GM19372 (cell line): ENCODE measurements around the gene NFILZ.

Experiments
- ATAC-seq: cut with Tn5 transposase; IDR thresholded peaks from one replicate; pipeline ENCODE4 v1.9.1; 2021; ENCODE audit warnings: mild to moderate bottlenecking, low read depth, moderate library complexity; ENCODE audit not compliant: unreplicated experiment

The NFILZ gene

GRCh38 chr19:8640402-8641004, 10.1 kb downstream of the NFILZ start:
- no peak for ATAC-seq

GRCh38 chr19:8641221-8641907, 10.9 kb downstream of the NFILZ start:
- ATAC-seq = no peak

GRCh38 chr19:8641908-8642547, 11.6 kb downstream of the NFILZ start:
- ATAC-seq = no peak

GRCh38 chr19:8642561-8642960, 12.1 kb downstream of the NFILZ start:
- ATAC-seq = no peak

DNA sequence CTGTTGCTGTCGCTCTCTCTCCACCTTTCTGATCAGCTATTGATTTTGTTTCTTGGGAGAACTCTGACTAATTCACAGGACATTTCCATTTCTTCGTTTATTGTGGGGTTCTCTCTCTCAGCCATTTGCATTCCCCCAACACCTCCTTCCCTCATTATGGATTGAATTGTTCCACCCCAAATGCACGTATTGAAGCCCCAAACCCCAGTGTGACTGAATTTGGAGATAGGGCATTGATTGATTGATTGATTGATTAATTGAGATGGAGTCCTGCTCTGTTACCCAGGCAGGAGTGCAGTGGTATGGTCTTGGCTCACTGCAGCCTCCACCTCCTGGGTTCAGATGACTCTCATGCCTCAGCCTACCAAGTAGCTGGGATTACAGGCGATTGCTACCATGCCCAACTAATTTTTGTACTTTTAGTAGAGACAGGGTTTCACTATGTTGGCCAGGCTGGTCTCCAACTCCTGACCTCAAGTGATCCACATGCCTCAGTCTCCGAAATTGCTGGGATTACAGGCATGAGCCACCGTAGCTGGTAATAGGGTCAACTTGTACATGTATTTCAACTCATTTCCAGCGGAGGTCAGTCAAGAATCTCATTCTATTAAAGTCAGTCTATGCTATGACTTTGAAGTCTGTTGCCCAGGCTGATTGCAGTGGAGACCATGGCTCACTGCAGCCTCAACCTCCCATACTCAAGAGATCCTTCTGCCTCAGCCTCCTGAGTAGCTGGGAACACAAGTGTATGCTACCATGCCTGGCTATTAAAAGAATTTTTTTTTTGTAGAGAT, 13.6 kb downstream of the NFILZ start:
- ATAC-seq = no peak

DNA sequence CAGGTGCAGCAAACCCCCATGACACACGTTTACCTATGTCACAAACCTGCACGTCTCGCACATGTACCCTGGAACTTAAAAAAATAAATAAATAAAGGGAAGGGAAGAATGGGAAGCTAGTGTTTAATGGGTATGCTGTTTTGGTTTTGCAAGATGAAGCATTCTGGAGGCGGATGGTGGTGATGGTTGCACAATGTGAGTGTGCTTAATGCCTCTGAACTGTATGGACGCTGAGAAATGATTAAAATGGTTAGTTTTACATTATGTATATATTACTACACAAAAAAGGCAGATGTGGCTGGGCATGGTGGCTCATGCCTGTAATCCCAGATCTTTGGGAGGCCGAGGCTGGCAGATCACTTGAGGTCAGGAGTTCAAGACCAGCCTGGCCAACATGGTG, 17.8 kb downstream of the NFILZ start:
- ATAC-seq = no peak

- no peak for ATAC-seq
These were observed 24.3 kb downstream of the NFILZ start for GRCh38 chr19:8654591-8655339.

DNA sequence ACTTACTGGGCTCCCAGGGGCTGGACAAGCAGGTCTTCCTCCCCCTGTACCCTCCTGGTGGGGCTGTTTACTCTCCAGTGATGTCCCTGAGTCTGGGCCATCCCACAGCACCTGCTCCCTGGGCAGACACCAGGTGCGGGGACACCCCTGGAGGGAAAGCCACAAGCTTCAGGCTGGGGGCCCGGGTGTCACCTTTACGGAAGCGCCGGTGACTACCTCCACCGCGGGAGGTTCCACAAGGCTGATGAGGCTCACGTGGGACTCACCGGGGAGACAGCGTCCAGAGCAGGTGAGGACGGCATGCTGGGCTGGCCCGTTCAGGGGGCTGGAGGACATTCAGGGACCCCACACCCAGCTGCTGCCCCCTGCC, 24.9 kb downstream of the NFILZ start:
- ATAC-seq = no peak

GRCh38 chr19:8657869-8658268, 27.4 kb downstream of the NFILZ start:
- no peak for ATAC-seq

DNA sequence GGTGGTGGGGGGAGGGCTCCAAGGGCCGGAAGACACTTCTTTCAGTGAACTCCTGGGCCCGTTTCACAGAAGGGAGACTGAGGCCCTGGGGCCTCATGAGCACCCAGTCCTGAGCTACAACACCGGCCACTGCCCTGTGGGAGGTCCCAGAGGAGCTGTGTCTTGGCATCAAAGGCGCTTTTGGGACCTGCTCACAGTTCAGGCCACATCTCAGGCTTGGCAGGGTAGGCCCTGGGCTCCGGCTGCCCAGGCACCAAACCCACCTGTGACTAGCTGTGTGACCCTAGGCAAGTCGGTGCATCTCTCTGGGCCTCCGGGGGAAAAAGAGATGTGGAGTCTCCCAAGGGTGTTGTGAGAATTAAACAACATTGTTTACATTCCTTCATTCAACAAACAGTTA, 29.5 kb downstream of the NFILZ start:
- no peak for ATAC-seq

DNA sequence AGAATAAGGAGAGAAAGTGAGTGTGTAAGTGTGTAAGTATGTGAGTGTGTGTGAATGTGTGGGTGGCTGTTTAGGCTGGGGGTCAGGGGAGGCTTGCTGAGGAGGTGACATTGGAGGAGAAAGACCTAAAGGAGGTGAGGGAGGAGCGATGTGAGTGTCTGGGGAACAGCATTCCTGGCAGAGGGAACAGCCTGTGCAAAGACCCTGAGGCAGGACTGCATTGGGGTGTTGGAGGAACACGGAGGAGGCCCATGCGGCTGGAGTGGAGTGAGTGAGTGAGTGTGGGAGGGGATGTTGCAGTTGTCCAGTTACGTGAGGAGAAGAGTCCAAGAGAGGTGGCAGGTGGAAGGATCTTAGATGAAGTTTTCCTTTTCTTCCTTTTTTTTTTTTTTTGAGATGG, 31.8 kb downstream of the NFILZ start:
- no peak for ATAC-seq

DNA sequence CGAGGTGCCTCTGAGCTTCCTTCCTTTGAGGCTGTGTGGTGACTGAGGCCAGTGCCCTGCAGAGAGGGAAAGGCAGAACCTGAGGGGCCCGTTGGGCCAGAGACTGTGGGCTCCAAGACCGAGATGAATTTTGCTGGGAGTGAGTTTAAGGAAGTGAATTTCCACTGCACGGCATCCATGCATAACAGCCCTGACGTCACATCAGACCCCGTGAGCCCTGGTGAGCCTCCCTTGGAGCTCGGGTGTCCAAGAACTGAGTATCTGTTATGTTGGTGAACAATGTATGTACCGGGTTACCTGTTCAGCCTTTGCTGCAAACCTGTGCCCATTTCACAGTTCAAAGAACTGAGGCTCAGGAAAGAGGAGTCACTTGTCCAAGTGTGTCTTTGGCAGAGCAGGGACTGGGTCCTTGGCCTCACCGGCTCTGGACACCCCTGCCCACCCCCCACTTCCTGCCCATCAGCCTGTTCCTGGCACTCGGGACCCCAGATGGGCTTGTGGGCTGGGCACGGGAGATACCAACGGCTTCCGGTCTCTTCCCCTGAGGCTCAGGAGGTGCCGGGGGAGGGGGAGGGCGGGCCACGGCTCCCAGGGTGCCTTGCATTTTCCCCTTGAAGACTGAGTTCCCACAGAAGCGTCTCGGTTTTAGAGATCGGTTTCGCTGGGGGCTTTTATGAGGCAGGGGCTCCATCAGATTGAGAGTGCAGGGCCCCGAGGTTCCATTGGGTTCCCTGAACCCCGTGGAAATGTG, 33.7 kb downstream of the NFILZ start:
- ATAC-seq = no peak

DNA sequence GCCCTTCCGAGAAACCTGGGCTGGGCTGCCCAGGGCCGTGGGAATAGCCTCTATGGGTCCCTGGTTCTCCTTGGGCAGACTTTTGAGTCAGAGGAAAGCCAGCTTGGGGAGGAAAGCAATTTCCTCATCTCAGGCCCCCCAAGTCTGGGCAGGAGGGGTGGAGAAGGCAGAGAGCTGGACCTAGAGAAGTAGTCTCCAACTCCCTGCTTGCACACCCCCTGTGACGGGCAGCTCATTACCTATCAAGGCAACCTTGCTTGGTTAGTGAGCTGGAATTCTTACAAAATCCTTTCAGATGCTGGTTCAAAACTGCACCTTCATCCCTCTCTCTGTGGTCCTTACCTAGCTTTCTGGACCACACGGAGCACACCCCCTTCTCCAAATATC, 34.2 kb downstream of the NFILZ start:
- no peak for ATAC-seq

DNA sequence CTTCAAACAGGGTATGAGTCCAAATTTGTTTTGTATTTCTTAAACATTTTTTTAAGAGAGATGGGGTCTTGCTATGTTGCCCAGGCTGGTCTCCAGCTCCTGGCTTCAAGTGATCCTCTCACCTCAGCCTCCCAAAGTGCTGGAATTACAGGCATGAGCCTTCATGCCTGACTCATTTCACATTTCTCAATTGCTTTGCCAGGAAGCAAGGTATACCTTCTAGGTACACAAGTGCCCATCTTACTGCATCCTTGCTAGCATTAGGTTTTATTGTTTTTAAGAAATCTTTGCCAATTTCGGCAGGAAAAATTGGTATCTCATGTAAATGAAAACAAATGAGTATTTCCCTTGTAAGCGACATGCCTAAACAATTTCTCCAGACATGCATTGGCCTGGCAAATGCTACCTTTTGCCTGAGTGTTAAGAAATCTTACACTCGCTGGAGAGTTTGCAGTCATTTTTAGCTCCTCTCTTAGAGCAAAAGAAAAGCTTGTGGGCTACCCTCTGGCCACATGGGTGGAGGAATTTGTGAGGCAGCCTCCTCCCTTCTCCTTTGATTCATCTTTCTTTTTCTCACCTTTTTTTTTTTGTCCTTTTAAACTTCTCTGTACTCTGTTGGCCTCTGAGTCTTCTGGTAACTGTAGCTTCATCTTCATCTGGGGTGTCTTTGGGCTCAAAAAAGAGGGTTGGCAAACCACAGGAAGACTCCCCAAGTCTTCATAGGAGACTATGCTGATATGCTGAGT, 35.2 kb downstream of the NFILZ start:
- ATAC-seq = no peak

DNA sequence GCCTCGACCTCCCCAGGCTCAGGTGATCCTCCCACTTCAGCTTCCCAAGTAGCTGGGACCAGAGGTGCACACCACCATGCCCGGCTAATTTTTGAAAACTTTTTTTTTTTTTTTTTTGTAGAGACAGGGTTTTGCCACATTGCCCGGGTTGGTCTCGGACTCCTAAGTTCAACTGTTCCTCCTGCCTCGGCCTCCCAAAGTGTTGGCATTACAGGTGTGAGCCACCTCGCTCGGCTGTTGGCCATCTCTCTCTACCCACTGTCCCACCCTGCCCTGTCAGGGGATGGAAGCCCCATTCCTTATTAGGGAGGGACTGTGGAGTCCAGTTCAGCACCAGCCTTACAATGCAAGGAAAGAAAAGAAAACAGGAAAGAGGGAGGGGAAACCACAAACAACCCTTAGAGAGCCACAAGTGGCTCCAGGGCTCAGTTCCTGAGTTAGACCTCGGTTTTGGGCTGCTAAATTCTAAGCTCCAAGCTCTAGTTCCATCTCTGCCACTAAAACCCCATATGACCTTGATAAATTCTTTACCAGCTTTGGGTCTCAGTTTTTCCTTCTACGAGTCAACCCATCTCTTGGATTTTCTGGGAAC, 36.5 kb downstream of the NFILZ start:
- no peak for ATAC-seq

- ATAC-seq = no peak
These were observed 43.0 kb downstream of the NFILZ start for GRCh38 chr19:8673276-8673891.

DNA sequence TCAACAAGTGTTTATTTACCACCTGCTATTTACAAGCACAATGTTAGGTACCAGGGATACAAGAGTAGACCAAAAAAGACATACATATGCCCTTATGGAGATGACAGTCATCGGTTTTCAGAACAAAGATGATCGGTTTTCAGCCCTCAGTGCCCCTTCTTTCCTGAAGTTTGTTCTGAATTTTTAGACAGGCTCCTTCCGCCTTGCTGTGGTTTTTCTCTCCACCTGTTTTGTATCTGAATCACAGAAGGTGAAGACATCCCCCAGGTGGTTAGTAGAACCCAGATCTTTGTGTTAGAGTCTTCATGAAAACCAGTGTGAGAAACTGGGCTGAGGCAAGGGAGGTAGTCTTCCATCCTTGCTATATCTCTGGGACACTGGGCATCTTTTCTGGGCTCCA, 44.6 kb downstream of the NFILZ start:
- ATAC-seq = no peak

- no peak for ATAC-seq
These were observed 47.9 kb downstream of the NFILZ start for GRCh38 chr19:8678244-8678807.
